Esophagus squamous epithelium (tissue), 5 donors: ENCODE data around the gene PODXL. TPM values are rescaled to one million over a fixed set of nuclear protein-coding genes. Genes with fewer than 3 reads are reported as not detected.

ENCODE experiments used
- DNase-seq: peaks from one replicate; lab custom pipeline; 2025; lab: John Stamatoyannopoulos, UW
- H3K27ac ChIP-seq, 4 donors: fragments of 200-600 bp; sonication (generic); one replicate each; pipeline ENCODE4 v1.5.1; 2016 to 2019; ENCODE audit warnings: mild to moderate bottlenecking in 1 of 4
- H3K27me3 ChIP-seq, 4 donors: fragments of 200-600 bp; sonication (generic); 1 replicate in 3 of 4; 2 replicates in 1 of 4; pipeline versions ENCODE4 v1.5.1 to v1.6.0; 2017 to 2021; ENCODE audit warnings: antibody characterized with exemption in 1 of 4
- H3K36me3 ChIP-seq, 3 donors: fragments of 200-600 bp; sonication (generic); one replicate each; pipeline ENCODE4 v1.5.1; 2016 to 2019
- H3K4me1 ChIP-seq, 3 donors: fragments of 200-600 bp; sonication (generic); one replicate each; pipeline ENCODE4 v1.5.1; 2017 to 2019
- H3K4me3 ChIP-seq, 4 donors: fragments of 200-600 bp; sonication (generic); 1 replicate in 3 of 4; 2 replicates in 1 of 4; pipeline ENCODE4 v1.5.1; 2016 to 2019; ENCODE audit warnings: mild to moderate bottlenecking in 2 of 4, moderate library complexity in 1 of 4
- H3K9me3 ChIP-seq, 3 donors: fragments of 200-600 bp; sonication (generic); one replicate each; pipeline ENCODE4 v1.5.1; 2016 to 2019
- POLR2A ChIP-seq, 4 donors: fragments of 450-650 bp; IDR thresholded peaks; one replicate each; pipeline ENCODE4 v1.6.1; 2017; ENCODE audit warnings: antibody characterized with exemption in 4 of 4, mild to moderate bottlenecking in 4 of 4, moderate library complexity in 3 of 4
- WGBS, 2 donors: methylation state at CpG; one replicate each; pipeline ENCODE4 v1.1.5; 2018; 5-methylcytosine and 5-hydroxymethylcytosine counted together
- intact Hi-C: fragments of 100-400 bp; cut with DNase I; formaldehyde crosslinking; loops from one replicate; pipeline ENCODE4 v1.15.0; 2022
- total RNA-seq, 4 donors: library from RNA; depleted of rRNA; stranded (reverse); fragments of >200 nt; gene quantifications; one replicate each; pipeline ENCODE4 v1.1.0, GENCODE V29; 2016
- TF ChIP-seq, protein P1 (sequence below), 6 experiments: fragments of 450-650 bp in 4 of 6; fragments of 200-600 bp in 2 of 6; sonication (generic) in 2 of 6; IDR thresholded peaks; one replicate each; pipeline ENCODE4 v1.5.1; 2016 to 2019; ENCODE audit warnings: antibody characterized with exemption in 6 of 6, mild to moderate bottlenecking in 4 of 6, moderate library complexity in 4 of 6
- donor health status: DM: yes; HTN: yes; CAD: no.

Gene PODXL
- total RNA-seq, 4 donors from 2014 or later, result 5.0 to 22.3 (median 7.6) TPM

- Histone ChIP-seq H3K9me3 (no peaks in the 10 kb centered on the region), H3K27ac (no peak overlapping the region), H3K27me3 (no peaks in the 10 kb centered on the region), H3K4me3 (no peak overlapping the region), H3K4me1 (no peaks in the 10 kb centered on the region), H3K36me3 (no peaks in the 10 kb centered on the region)
- intact Hi-C loops, result no loop called here
- WGBS, 2 donors, result 50 to 58% methylated on average over 5 of the region's 5 CpGs
- TF ChIP-seq POLR2A (IDR thresholded peaks at IDR 0.05), result no peak
- TF ChIP-seq, protein P1, sequence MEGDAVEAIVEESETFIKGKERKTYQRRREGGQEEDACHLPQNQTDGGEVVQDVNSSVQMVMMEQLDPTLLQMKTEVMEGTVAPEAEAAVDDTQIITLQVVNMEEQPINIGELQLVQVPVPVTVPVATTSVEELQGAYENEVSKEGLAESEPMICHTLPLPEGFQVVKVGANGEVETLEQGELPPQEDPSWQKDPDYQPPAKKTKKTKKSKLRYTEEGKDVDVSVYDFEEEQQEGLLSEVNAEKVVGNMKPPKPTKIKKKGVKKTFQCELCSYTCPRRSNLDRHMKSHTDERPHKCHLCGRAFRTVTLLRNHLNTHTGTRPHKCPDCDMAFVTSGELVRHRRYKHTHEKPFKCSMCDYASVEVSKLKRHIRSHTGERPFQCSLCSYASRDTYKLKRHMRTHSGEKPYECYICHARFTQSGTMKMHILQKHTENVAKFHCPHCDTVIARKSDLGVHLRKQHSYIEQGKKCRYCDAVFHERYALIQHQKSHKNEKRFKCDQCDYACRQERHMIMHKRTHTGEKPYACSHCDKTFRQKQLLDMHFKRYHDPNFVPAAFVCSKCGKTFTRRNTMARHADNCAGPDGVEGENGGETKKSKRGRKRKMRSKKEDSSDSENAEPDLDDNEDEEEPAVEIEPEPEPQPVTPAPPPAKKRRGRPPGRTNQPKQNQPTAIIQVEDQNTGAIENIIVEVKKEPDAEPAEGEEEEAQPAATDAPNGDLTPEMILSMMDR (IDR thresholded peaks at IDR 0.05), result no peak
- DNase-seq, result no peak
Measured at GRCh38 chr7:131564640-131565039, 8.2 kb upstream of the PODXL start.

GRCh38 chr7:131563918-131564317, 7.5 kb upstream of the PODXL start:
- Histone ChIP-seq H3K36me3 (no peaks in the 10 kb centered on the region), H3K9me3 (no peaks in the 10 kb centered on the region), H3K27ac (no peak overlapping the region), H3K27me3 (peaks cover 0 to 6% (median 0%) of the 10 kb centered on the region in 4 donors), H3K4me3 (no peak overlapping the region), H3K4me1 (no peaks in the 10 kb centered on the region)
- no peak for DNase-seq
- intact Hi-C loops, result no loop called here
- 72 to 79% methylated on average over 5 of the region's 5 CpGs for WGBS, 2 donors
- no peak for TF ChIP-seq POLR2A (IDR thresholded peaks at IDR 0.05)
- TF ChIP-seq, protein P1 (IDR thresholded peaks at IDR 0.05), result no peak

GRCh38 chr7:131562941-131563340, 6.5 kb upstream of the PODXL start:
- Histone ChIP-seq H3K27ac (no peak overlapping the region), H3K27me3 (peaks cover 0 to 16% (median 0%) of the 10 kb centered on the region in 4 donors), H3K9me3 (no peaks in the 10 kb centered on the region), H3K4me3 (no peak overlapping the region), H3K4me1 (peaks cover 0 to 8% (median 0%) of the 10 kb centered on the region in 3 donors), H3K36me3 (no peaks in the 10 kb centered on the region)
- intact Hi-C loops, result no loop called here
- DNase-seq, result no peak
- TF ChIP-seq, protein P1 (IDR thresholded peaks at IDR 0.05), result no peak
- TF ChIP-seq POLR2A (IDR thresholded peaks at IDR 0.05), result no peak
- WGBS, 2 donors, result 69 to 79% methylated on average over 2 of the region's 2 CpGs

GRCh38 chr7:131560061-131560460, 3.6 kb upstream of the PODXL start:
- Histone ChIP-seq H3K9me3 (no peaks in the 10 kb centered on the region), H3K27ac (no peak overlapping the region), H3K4me3 (no peak overlapping the region), H3K36me3 (no peaks in the 10 kb centered on the region), H3K4me1 (peaks cover 15 to 34% (median 16%) of the 10 kb centered on the region in 3 donors), H3K27me3 (peaks cover 0 to 42% (median 0%) of the 10 kb centered on the region in 4 donors)
- intact Hi-C loops, result no loop called here
- WGBS, 2 donors, result 74 to 82% methylated on average over 2 of the region's 2 CpGs
- TF ChIP-seq, protein P1 (IDR thresholded peaks at IDR 0.05), result no peak
- no peak for DNase-seq

GRCh38 chr7:131557652-131558385, 1.4 kb upstream of the PODXL start:
- no peak for DNase-seq
- Histone ChIP-seq H3K27me3 (peaks cover 0 to 58% (median 0%) of the 10 kb centered on the region in 4 donors), H3K27ac (peak overlapping the region in 3 of 4 donors; percentile 27 to 68 (median 51)), H3K36me3 (no peaks in the 10 kb centered on the region), H3K4me1 (peaks cover 15 to 37% (median 16%) of the 10 kb centered on the region in 3 donors), H3K9me3 (no peaks in the 10 kb centered on the region), H3K4me3 (peak overlapping the region; percentile 3 to 83 (median 47))
- intact Hi-C loops, result no loop called here
- 1 to 5% methylated on average over 8 to 19 of the region's 32 CpGs for WGBS, 2 donors
- TF ChIP-seq, protein P1 (IDR thresholded peaks at IDR 0.05), result no peak
- TF ChIP-seq POLR2A (IDR thresholded peaks at IDR 0.05), result no peak
